PFSK-1 (cell line): Measurements from ENCODE around the gene ALOX15B.

Experiments used
- FOXP2 ChIP-seq: optimal IDR thresholded peaks from 2 replicates; pipeline ENCODE3; 2011; ENCODE audit warnings: borderline replicate concordance, control low read depth, inconsistent platforms; ENCODE audit not compliant: insufficient read depth; ENCODE audit errors: extremely low read length, extremely low read depth
- POLR2AphosphoS5 ChIP-seq: IDR thresholded peaks from 2 replicates; pipeline ENCODE4 v1.6.1; 2012; ENCODE audit warnings: low read depth, mild to moderate bottlenecking, control low read depth, low read length, moderate library complexity
- REST ChIP-seq, 2 experiments: IDR thresholded peaks; 2 replicates each; pipeline versions ENCODE4 v1.6.1 to v1.8.0; 2011 to 2012; ENCODE audit warnings: low read depth in 2 of 2, low read length in 2 of 2, control low read depth in 1 of 2, inconsistent platforms in 1 of 2, mild to moderate bottlenecking in 1 of 2, moderate library complexity in 1 of 2; ENCODE audit not compliant: insufficient read depth in 1 of 2
- SIN3A ChIP-seq: IDR thresholded peaks from 2 replicates; pipeline ENCODE4 v1.6.1; 2012; ENCODE audit warnings: mild to moderate bottlenecking, low read length, moderate library complexity, borderline replicate concordance; ENCODE audit not compliant: insufficient read depth
- TAF1 ChIP-seq: IDR thresholded peaks from 2 replicates; pipeline ENCODE4 v1.6.1; 2012; ENCODE audit warnings: low read length, control low read depth, borderline replicate concordance; ENCODE audit not compliant: insufficient read depth

- TF ChIP-seq POLR2AphosphoS5: no peak
- no peak for TF ChIP-seq SIN3A
- TF ChIP-seq REST (IDR thresholded peaks at IDR 0.05; ENCODE audit: insufficient read depth in 1 of 2, low read depth in 2 of 2, low read length in 2 of 2): no peak
- TF ChIP-seq TAF1: no peak
- no peak for TF ChIP-seq FOXP2
Measured at GRCh38 chr17:8080208-8080798, 41.4 kb downstream of the ALOX15B start.
